HG02970 (cell line): ENCODE results near the gene TAS2R43.
"Not testable (repeated sequence)": the region's sequence is repeated elsewhere in the genome, so short reads cannot be mapped to it uniquely, and the experiment has no call there.

Experiments used
- ATAC-seq: cut with Tn5 transposase; IDR thresholded peaks from one replicate; pipeline ENCODE4 v1.9.1; 2021; ENCODE audit warnings: mild to moderate bottlenecking, moderate library complexity, moderate number of reproducible peaks; ENCODE audit not compliant: unreplicated experiment, low FRiP score

The TAS2R43 gene

DNA sequence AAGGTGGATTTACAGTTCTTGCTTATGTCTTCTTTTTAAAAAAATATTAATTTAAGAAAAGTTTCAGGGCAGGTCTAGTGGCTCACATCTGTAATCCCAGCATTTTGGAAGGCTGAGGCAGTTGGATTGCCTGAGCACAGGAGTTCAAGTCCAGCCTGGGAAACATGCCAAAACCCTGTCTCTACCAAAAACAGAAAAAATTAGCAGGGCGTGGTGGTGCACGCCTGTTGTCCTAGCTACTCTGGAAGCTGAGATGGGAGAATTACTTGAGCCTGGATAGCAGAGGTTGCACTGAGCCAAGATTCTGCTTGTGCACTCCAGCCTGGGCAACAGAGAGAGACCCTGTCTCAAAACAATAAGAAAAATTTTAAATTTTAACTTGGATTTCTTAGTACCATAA, 24.6 kb downstream of the TAS2R43 start:
- ATAC-seq, result no peak

DNA sequence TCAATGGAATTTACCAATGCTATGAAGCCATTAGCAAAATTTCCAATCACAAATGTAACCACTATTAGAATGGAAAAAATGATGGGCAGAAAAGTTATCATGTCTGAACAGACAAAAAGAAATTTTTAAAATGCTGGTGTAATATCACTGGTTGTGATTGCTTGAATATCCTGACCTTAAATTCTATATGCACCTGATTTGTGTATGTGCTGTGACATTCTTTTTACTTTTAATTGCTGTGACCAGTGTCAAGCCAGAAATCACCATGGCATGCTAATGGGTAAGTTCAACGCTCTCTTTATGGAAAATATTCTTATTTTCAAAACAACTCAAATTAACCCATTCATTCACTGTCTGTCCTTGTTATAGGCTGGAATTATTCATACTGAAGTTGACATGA, 29.9 kb downstream of the TAS2R43 start, which contains the start of gene TAS2R46:
Gene TAS2R46 (minus strand): TSS at position 101 of the 400 bp plus-strand sequence. CDS start 0 bp downstream, at position 101.
- ATAC-seq, result not testable (repeated sequence)

DNA sequence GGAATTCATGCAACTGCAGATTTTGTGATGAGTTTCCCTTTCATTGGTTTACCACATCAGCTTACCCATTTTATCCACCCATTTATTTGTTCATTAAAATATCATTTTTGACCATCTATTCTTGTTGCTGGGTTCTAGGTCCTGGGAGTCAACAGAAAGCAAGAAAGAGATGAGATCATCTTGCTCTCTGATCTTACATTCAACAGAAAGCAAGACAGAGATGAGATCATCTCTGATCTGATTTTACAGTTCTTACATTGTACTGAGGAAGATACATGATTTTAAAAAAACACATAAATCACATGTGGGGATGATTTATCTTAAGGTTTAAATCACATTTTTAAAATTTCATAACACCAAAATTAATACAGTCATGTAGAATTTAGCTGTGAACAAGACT, 32.3 kb downstream of the TAS2R43 start:
- ATAC-seq, result no peak

- no peak for ATAC-seq
Observed at GRCh38 chr12:11059041-11059440, 33.1 kb downstream of the TAS2R43 start.

GRCh38 chr12:11055306-11055705, 36.8 kb downstream of the TAS2R43 start:
- ATAC-seq, result no peak

GRCh38 chr12:11049806-11050531, 42.1 kb downstream of the TAS2R43 start:
- ATAC-seq, result not testable (repeated sequence)

DNA sequence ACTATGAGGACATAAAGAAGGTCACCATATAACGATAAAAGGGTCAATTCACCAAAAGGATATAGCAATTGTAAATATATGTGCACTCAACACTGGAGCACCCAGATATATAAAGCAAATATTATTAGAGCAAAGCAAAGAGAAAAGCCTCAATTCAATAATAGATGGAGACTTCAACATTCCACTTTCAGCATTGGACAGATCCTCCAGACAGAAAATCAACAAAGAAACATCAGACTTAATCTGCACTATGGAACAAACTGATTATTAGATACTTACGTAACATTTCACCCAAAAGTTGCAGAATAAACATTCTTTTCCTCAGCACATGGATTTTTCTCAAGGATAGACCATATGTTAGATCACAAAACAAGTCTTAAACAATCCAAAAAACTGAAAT, 50.7 kb downstream of the TAS2R43 start:
- not testable (repeated sequence) for ATAC-seq
